Measurements from ENCODE around the gene NUDC. TPM values are rescaled to one million over a fixed set of nuclear protein-coding genes. Genes with fewer than 3 reads are reported as not detected.

Gene NUDC
- total RNA-seq, 2 experiments from 2014 or later = 43.0 to 44.6 TPM

DNA sequence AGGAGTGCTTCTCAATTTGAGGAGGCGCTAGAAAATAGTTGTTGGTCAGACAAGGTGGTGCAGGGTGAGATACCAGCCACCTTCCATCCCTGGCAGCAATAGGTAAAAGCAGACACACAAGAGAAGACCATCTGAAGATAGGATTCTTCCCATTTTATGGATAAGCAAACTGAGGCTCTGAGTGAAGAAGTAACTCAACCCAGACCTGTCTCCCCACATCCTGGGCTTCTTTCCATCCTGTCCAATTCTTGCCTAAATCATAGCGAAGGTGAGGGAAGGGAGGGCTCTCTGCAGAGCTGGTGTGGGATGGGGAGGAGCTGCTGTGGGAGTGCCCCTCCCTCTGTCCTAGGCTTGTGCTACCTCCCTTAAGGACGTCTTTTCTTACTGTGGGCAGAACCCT is 50.0 kb downstream of the NUDC start:
- H3K9me3 Mint-ChIP-seq = no peaks in the 10 kb centered on the region
- no peaks in the 10 kb centered on the region for H3K4me1 ChIP-seq (ENCODE audit: insufficient read depth, low read length)
- H3K36me3 ChIP-seq (ENCODE audit: insufficient read depth, low read length) = no peaks in the 10 kb centered on the region
- no peak overlapping the region for H3K4me3 ChIP-seq (ENCODE audit: low read length)
- H3K27ac ChIP-seq (ENCODE audit: low read depth in 1 of 2, low read length in 2 of 2) = no peak overlapping the region
- no peaks in the 10 kb centered on the region for H3K9me3 ChIP-seq (ENCODE audit: control insufficient read depth in 1 of 2, insufficient read depth in 1 of 2, low read length in 2 of 2)
- intact Hi-C loops (cut with DNase I, micrococcal nuclease) = no loop called here
- peaks cover 34% of the 10 kb centered on the region for H3K27me3 Mint-ChIP-seq
- no peak for DNase-seq
- TF ChIP-seq, protein P1, sequence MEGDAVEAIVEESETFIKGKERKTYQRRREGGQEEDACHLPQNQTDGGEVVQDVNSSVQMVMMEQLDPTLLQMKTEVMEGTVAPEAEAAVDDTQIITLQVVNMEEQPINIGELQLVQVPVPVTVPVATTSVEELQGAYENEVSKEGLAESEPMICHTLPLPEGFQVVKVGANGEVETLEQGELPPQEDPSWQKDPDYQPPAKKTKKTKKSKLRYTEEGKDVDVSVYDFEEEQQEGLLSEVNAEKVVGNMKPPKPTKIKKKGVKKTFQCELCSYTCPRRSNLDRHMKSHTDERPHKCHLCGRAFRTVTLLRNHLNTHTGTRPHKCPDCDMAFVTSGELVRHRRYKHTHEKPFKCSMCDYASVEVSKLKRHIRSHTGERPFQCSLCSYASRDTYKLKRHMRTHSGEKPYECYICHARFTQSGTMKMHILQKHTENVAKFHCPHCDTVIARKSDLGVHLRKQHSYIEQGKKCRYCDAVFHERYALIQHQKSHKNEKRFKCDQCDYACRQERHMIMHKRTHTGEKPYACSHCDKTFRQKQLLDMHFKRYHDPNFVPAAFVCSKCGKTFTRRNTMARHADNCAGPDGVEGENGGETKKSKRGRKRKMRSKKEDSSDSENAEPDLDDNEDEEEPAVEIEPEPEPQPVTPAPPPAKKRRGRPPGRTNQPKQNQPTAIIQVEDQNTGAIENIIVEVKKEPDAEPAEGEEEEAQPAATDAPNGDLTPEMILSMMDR (IDR thresholded peaks at IDR 0.05) = no peak
- CTCF ChIA-PET = no interaction called here
- H3K27ac Mint-ChIP-seq = no peak overlapping the region
- POLR2A ChIA-PET = no interaction called here
- no peak for ATAC-seq (ENCODE audit: poor library complexity)
- H3K36me3 Mint-ChIP-seq (ENCODE audit: low read depth) = no peaks in the 10 kb centered on the region
- H3K27me3 ChIP-seq (ENCODE audit: control insufficient read depth in 1 of 2, insufficient read depth in 2 of 2, low read length in 2 of 2) = peaks cover 0 to 11% of the 10 kb centered on the region in 2 experiments
- no peaks in the 10 kb centered on the region for H3K4me1 Mint-ChIP-seq (ENCODE audit: low read depth)
- H3K4me3 Mint-ChIP-seq = no peak overlapping the region

- Histone ChIP-seq H3K36me3 (ENCODE audit: insufficient read depth, low read length) (no peaks in the 10 kb centered on the region), H3K9me3 (ENCODE audit: control insufficient read depth in 1 of 2, insufficient read depth in 1 of 2, low read length in 2 of 2) (no peaks in the 10 kb centered on the region), H3K4me3 (ENCODE audit: low read length) (no peak overlapping the region), H3K4me1 (ENCODE audit: insufficient read depth, low read length) (no peaks in the 10 kb centered on the region), H3K27me3 (ENCODE audit: control insufficient read depth in 1 of 2, insufficient read depth in 2 of 2, low read length in 2 of 2) (peaks cover 0 to 7% of the 10 kb centered on the region in 2 experiments), H3K27ac (ENCODE audit: low read depth in 1 of 2, low read length in 2 of 2) (no peak overlapping the region)
- TF ChIP-seq, protein P1 (IDR thresholded peaks at IDR 0.05) = no peak
- Mint-ChIP-seq H3K4me3 (no peak overlapping the region), H3K4me1 (ENCODE audit: low read depth) (no peaks in the 10 kb centered on the region), H3K27ac (no peak overlapping the region), H3K36me3 (ENCODE audit: low read depth) (no peaks in the 10 kb centered on the region), H3K27me3 (peaks cover 29% of the 10 kb centered on the region), H3K9me3 (no peaks in the 10 kb centered on the region)
- ChIA-PET CTCF (no interaction called here), POLR2A (no interaction called here)
- DNase-seq = no peak
- intact Hi-C loops (cut with DNase I, micrococcal nuclease) = no loop called here
- no peak for ATAC-seq (ENCODE audit: poor library complexity)
These were observed 50.8 kb downstream of the NUDC start for GRCh38 chr1:26972390-26972789.

GRCh38 chr1:26972821-26973220 is 51.3 kb downstream of the NUDC start:
- intact Hi-C loops (cut with DNase I, micrococcal nuclease) = no loop called here
- Histone ChIP-seq H3K27ac (ENCODE audit: low read depth in 1 of 2, low read length in 2 of 2) (no peak overlapping the region), H3K36me3 (ENCODE audit: insufficient read depth, low read length) (no peaks in the 10 kb centered on the region), H3K4me1 (ENCODE audit: insufficient read depth, low read length) (no peaks in the 10 kb centered on the region), H3K4me3 (ENCODE audit: low read length) (no peak overlapping the region), H3K9me3 (ENCODE audit: control insufficient read depth in 1 of 2, insufficient read depth in 1 of 2, low read length in 2 of 2) (no peaks in the 10 kb centered on the region), H3K27me3 (ENCODE audit: control insufficient read depth in 1 of 2, insufficient read depth in 2 of 2, low read length in 2 of 2) (peaks cover 0 to 7% of the 10 kb centered on the region in 2 experiments)
- ATAC-seq (ENCODE audit: poor library complexity) (no peak), DNase-seq (no peak)
- ChIA-PET POLR2A (no interaction called here), CTCF (no interaction called here)
- TF ChIP-seq, protein P1 (IDR thresholded peaks at IDR 0.05) = no peak
- Mint-ChIP-seq H3K27ac (no peak overlapping the region), H3K4me1 (ENCODE audit: low read depth) (no peaks in the 10 kb centered on the region), H3K36me3 (ENCODE audit: low read depth) (no peaks in the 10 kb centered on the region), H3K4me3 (no peak overlapping the region), H3K27me3 (peaks cover 27% of the 10 kb centered on the region), H3K9me3 (no peaks in the 10 kb centered on the region)
